Glutamatergic neuron (in vitro differentiated cells): ENCODE results near the gene ZNF324. TPM values are rescaled to one million over a fixed set of nuclear protein-coding genes. Genes with fewer than 3 reads are reported as not detected.

ENCODE experiments used
- DNase-seq: peaks from one replicate; pipeline ENCODE4 v3.0.0; 2022
- H3K27ac Mint-ChIP-seq: one replicate; pipeline ENCODE4 v1.8.0; 2020; ENCODE audit warnings: mild to moderate bottlenecking, mixed read lengths, inconsistent platforms; ENCODE audit not compliant: unreplicated experiment
- H3K27me3 Mint-ChIP-seq: one replicate; pipeline ENCODE4 v1.8.0; 2020; ENCODE audit warnings: mild to moderate bottlenecking, moderate library complexity, mixed read lengths, inconsistent platforms; ENCODE audit not compliant: unreplicated experiment
- H3K36me3 Mint-ChIP-seq: one replicate; pipeline ENCODE4 v1.8.0; 2020; ENCODE audit warnings: mild to moderate bottlenecking, mixed read lengths, inconsistent platforms; ENCODE audit not compliant: unreplicated experiment
- H3K4me1 Mint-ChIP-seq: one replicate; pipeline ENCODE4 v1.8.0; 2020; ENCODE audit warnings: mild to moderate bottlenecking, low read depth, mixed read lengths, inconsistent platforms; ENCODE audit not compliant: unreplicated experiment
- H3K4me3 Mint-ChIP-seq: one replicate; pipeline ENCODE4 v1.8.0; 2020; ENCODE audit warnings: mild to moderate bottlenecking, mixed read lengths, inconsistent platforms; ENCODE audit not compliant: unreplicated experiment
- H3K9me3 Mint-ChIP-seq: one replicate; pipeline ENCODE4 v1.8.0; 2020; ENCODE audit warnings: mild to moderate bottlenecking, moderate library complexity, mixed read lengths, inconsistent platforms; ENCODE audit not compliant: unreplicated experiment
- CTCF ChIP-seq: fragments of 200-600 bp; sonication (generic); IDR thresholded peaks from one replicate; pipeline ENCODE4 v1.5.0; 2021; ENCODE audit not compliant: partially characterized antibody, unreplicated experiment
- total RNA-seq: library from RNA; stranded (reverse); fragmentation: NEBNext Ultra II Directional; extraction: Animal tissue kit (Norgen Biotek cat#: 25700); gene quantifications from one replicate; pipeline ENCODE4 v1.2.1, GENCODE V29; 2021; ENCODE audit not compliant: unreplicated experiment

Gene ZNF324
- total RNA-seq, 1 donor from 2014 or later: 15.8 TPM

- H3K27ac Mint-ChIP-seq: peak overlapping the region; percentile 91
These were observed 48.4 kb downstream of the ZNF324 start for GRCh38 chr19:58515259-58515658.

GRCh38 chr19:58516246-58516836, 49.5 kb downstream of the ZNF324 start:
- peaks cover 16% of the 10 kb centered on the region for H3K9me3 Mint-ChIP-seq
- peaks cover 29% of the 10 kb centered on the region for H3K27me3 Mint-ChIP-seq
- H3K27ac Mint-ChIP-seq: no peak overlapping the region
- DNase-seq: no peak
- H3K4me1 Mint-ChIP-seq: peaks cover 19% of the 10 kb centered on the region
- no peaks in the 10 kb centered on the region for H3K36me3 Mint-ChIP-seq
- peak overlapping the region; percentile 82 for H3K4me3 Mint-ChIP-seq
- no peak for TF ChIP-seq CTCF

More at GRCh38 chr19:58515259-58515658, 48.4 kb downstream of the ZNF324 start:
- peaks cover 29% of the 10 kb centered on the region for H3K27me3 Mint-ChIP-seq
- H3K36me3 Mint-ChIP-seq: no peaks in the 10 kb centered on the region
- TF ChIP-seq CTCF: no peak
- H3K4me1 Mint-ChIP-seq: peaks cover 16% of the 10 kb centered on the region
- H3K9me3 Mint-ChIP-seq: peaks cover 16% of the 10 kb centered on the region
- DNase-seq: no peak
- peak overlapping the region; percentile 82 for H3K4me3 Mint-ChIP-seq

- Mint-ChIP-seq H3K27me3 (peaks cover 32% of the 10 kb centered on the region), H3K9me3 (peaks cover 16% of the 10 kb centered on the region), H3K27ac (peak overlapping the region; percentile 33), H3K4me3 (no peak overlapping the region), H3K36me3 (no peaks in the 10 kb centered on the region), H3K4me1 (peaks cover 19% of the 10 kb centered on the region)
- DNase-seq: no peak
- no peak for TF ChIP-seq CTCF
These were observed 50.3 kb downstream of the ZNF324 start for GRCh38 chr19:58516964-58517833.

- Mint-ChIP-seq H3K4me3 (peak overlapping the region; percentile 100), H3K27me3 (peaks cover 30% of the 10 kb centered on the region), H3K9me3 (peaks cover 18% of the 10 kb centered on the region), H3K27ac (peak overlapping the region; percentile 100), H3K4me1 (peaks cover 19% of the 10 kb centered on the region), H3K36me3 (no peaks in the 10 kb centered on the region)
- TF ChIP-seq CTCF: no peak
- no peak for DNase-seq
These were observed 51.6 kb downstream of the ZNF324 start for GRCh38 chr19:58518256-58519086.
